Tibial nerve (tissue), 4 donors: ENCODE measurements around the gene RABEP2.

Experiments
- EP300 ChIP-seq, 2 donors: sonication (generic); formaldehyde crosslinking; IDR thresholded peaks; one replicate each; pipeline ENCODE4 v1.6.1; 2017; ENCODE audit warnings: antibody characterized with exemption in 2 of 2, mild to moderate bottlenecking in 1 of 2
- POLR2A ChIP-seq, 2 donors: fragments of 450-650 bp; IDR thresholded peaks; one replicate each; pipeline ENCODE4 v1.6.1; 2017; ENCODE audit warnings: antibody characterized with exemption in 2 of 2, mild to moderate bottlenecking in 2 of 2, moderate library complexity in 2 of 2
- TF ChIP-seq, protein P1 (sequence below), 5 experiments: fragments of 200-600 bp in 3 of 5; fragments of 450-650 bp in 2 of 5; sonication (generic) in 3 of 5; IDR thresholded peaks; one replicate each; pipeline ENCODE4 v1.5.1; 2016 to 2019; ENCODE audit warnings: antibody characterized with exemption in 5 of 5, mild to moderate bottlenecking in 3 of 5, moderate library complexity in 2 of 5

DNA sequence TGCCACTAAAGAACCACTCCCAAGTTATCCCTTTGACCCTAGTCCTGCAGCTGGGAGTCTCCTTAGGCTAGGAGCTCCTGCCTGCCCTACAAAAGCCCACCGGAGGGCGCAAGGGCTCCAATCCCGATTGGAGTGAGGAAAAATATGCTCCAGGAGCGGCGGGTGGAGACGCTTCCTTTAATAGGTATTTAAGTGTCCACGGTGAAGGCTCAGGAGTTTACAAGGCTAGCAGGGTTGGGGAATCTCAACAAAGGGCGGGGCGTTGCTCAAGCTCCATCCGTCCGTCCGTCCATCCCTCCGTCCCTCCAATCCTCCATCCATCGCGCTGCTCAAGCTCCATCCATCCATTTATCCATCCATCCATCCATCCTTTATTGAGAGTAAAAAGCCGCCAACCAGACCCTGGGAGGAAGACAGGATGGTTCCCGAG lies 49.0 kb upstream of the RABEP2 start:
- TF ChIP-seq, protein P1, sequence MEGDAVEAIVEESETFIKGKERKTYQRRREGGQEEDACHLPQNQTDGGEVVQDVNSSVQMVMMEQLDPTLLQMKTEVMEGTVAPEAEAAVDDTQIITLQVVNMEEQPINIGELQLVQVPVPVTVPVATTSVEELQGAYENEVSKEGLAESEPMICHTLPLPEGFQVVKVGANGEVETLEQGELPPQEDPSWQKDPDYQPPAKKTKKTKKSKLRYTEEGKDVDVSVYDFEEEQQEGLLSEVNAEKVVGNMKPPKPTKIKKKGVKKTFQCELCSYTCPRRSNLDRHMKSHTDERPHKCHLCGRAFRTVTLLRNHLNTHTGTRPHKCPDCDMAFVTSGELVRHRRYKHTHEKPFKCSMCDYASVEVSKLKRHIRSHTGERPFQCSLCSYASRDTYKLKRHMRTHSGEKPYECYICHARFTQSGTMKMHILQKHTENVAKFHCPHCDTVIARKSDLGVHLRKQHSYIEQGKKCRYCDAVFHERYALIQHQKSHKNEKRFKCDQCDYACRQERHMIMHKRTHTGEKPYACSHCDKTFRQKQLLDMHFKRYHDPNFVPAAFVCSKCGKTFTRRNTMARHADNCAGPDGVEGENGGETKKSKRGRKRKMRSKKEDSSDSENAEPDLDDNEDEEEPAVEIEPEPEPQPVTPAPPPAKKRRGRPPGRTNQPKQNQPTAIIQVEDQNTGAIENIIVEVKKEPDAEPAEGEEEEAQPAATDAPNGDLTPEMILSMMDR (IDR thresholded peaks at IDR 0.05), result peak; percentile 39 to 56 (median 45)
- no peak for TF ChIP-seq EP300 (IDR thresholded peaks at IDR 0.05)
- no peak for TF ChIP-seq POLR2A (IDR thresholded peaks at IDR 0.05)
